ENCODE results near the gene YIPF6. TPM values are rescaled to one million over a fixed set of nuclear protein-coding genes. Genes with fewer than 3 reads are reported as not detected.

YIPF6 gene
- total RNA-seq, 1 experiment from 2014 or later, result 43.3 TPM

- peaks cover 0 to 10% of the 10 kb centered on the region in 2 experiments; a peak in 1 of 4 replicates for H3K4me1 ChIP-seq (ENCODE audit: control insufficient read depth in 1 of 2, insufficient read depth in 2 of 2, low read length in 2 of 2)
- DNase-seq (ENCODE audit: low read depth, low spot score) (no peak), ATAC-seq (no peak)
- H3K4me3 ChIP-seq (replicated peaks in 1 of 2; ENCODE audit: low read depth in 1 of 2, low read length in 2 of 2), result no peak overlapping the region
- no peaks in the 10 kb centered on the region for H3K27me3 ChIP-seq (ENCODE audit: insufficient read depth, low read length)
- H3K36me3 ChIP-seq (ENCODE audit: control insufficient read depth in 1 of 2, insufficient read depth in 2 of 2, low read length in 2 of 2), result peaks cover 4 to 17% of the 10 kb centered on the region in 2 experiments; a peak in 2 of 4 replicates
- H2AFZ ChIP-seq (ENCODE audit: low read depth, low read length, poor library complexity, severe bottlenecking), result no peak overlapping the region
- TF ChIP-seq ZNF274 (IDR thresholded peaks at IDR 0.05; ENCODE audit: low read depth, low read length), result no peak
- TF ChIP-seq CBX3 (IDR thresholded peaks at IDR 0.05; ENCODE audit: low read depth), result no peak
- TF ChIP-seq SRF (IDR thresholded peaks at IDR 0.05; ENCODE audit: low read depth), result no peak
- no peak for TF ChIP-seq CEBPB (IDR thresholded peaks at IDR 0.05; ENCODE audit: low read depth)
- TF ChIP-seq SP1 (IDR thresholded peaks at IDR 0.05; ENCODE audit: low read depth), result no peak
- TF ChIP-seq MAX (IDR thresholded peaks at IDR 0.05), result no peak
- POLR2A ChIA-PET, result interaction anchor here (0.9 kb wide), 1 partner anchor 8 kb away, joined by 3 read pairs; no protein-coding TSS in a partner anchor
- H3K79me2 ChIP-seq (ENCODE audit: insufficient read depth, low read length), result peaks cover 65% of the 10 kb centered on the region
- no peaks in the 10 kb centered on the region for H3K9me3 ChIP-seq (ENCODE audit: control insufficient read depth in 1 of 2, insufficient read depth in 1 of 2, low read depth in 1 of 2, low read length in 2 of 2)
- H3K9ac ChIP-seq (ENCODE audit: low read length), result no peak overlapping the region
- H3K4me2 ChIP-seq (ENCODE audit: low read length), result no peak overlapping the region
- H3K27ac ChIP-seq (ENCODE audit: low read depth, low read length), result no peak overlapping the region
- RAD21 ChIA-PET (ENCODE audit: low non-redundant PET in 1 of 2, low total read pairs in 2 of 2, uncharacterized antibody in 2 of 2, unreplicated experiment in 2 of 2), result no interaction called here
- intact Hi-C loops (cut with micrococcal nuclease), result no loop called here
- CTCF ChIA-PET, result interaction anchor here (0.8 kb wide), 1 partner anchor 202 kb away, joined by 3 read pairs; no protein-coding TSS in a partner anchor
- H4K20me1 ChIP-seq (ENCODE audit: insufficient read depth), result no peaks in the 10 kb centered on the region
- no TSS peak for BruUV-seq (replicated peaks)
- no peaks in the 10 kb centered on the region for H3K9me2 ChIP-seq (ENCODE audit: insufficient read depth)
Measured at GRCh38 chrX:68508799-68509198, 9.9 kb downstream of the YIPF6 start.

- H4K20me1 ChIP-seq (ENCODE audit: insufficient read depth), result no peaks in the 10 kb centered on the region
- no peak overlapping the region for H2AFZ ChIP-seq (ENCODE audit: low read depth, low read length, poor library complexity, severe bottlenecking)
- no peak overlapping the region for H3K4me3 ChIP-seq (replicated peaks in 1 of 2; ENCODE audit: low read depth in 1 of 2, low read length in 2 of 2)
- no peak overlapping the region for H3K9ac ChIP-seq (ENCODE audit: low read length)
- no peak for DNase-seq (ENCODE audit: low read depth, low spot score)
- peak; percentile 67 for TF ChIP-seq RAD21 (IDR thresholded peaks at IDR 0.05; ENCODE audit: low read depth)
- TF ChIP-seq CTCF (IDR thresholded peaks at IDR 0.05 in 2 of 3, conservative IDR thresholded peaks at IDR 0.05 in 1 of 3; ENCODE audit: borderline replicate concordance in 1 of 3, insufficient read depth in 1 of 3, low read depth in 2 of 3, low read length in 2 of 3), result peak; percentile 41 to 63 (median 56); a peak in 5 of 6 replicates
- TF ChIP-seq ELF1 (IDR thresholded peaks at IDR 0.05; ENCODE audit: borderline replicate concordance, low read depth), result no peak
- TF ChIP-seq ZBTB33 (IDR thresholded peaks at IDR 0.05; ENCODE audit: extremely low read depth, insufficient replicate concordance, low read length), result no peak
- TF ChIP-seq EZH2 (IDR thresholded peaks at IDR 0.05), result no peak
- no peak for TF ChIP-seq ZFX (IDR thresholded peaks at IDR 0.05)
- ChIA-PET CTCF (interaction anchor here (1.6 to 1.9 kb wide), 2 partner anchors 200 to 314 kb away, joined by 5 to 11 read pairs; no protein-coding TSS in a partner anchor), RAD21 (ENCODE audit: low non-redundant PET in 1 of 2, low total read pairs in 2 of 2, uncharacterized antibody in 2 of 2, unreplicated experiment in 2 of 2) (no interaction called here), POLR2A (no interaction called here)
- no peaks in the 10 kb centered on the region for H3K4me1 ChIP-seq (ENCODE audit: control insufficient read depth in 1 of 2, insufficient read depth in 2 of 2, low read length in 2 of 2)
- intact Hi-C loops (cut with micrococcal nuclease), result loop anchor here (1.0 to 5.0 kb wide), 2 partner anchors 200 to 296 kb away; no protein-coding TSS in a partner anchor
- H3K27me3 ChIP-seq (ENCODE audit: insufficient read depth, low read length), result no peaks in the 10 kb centered on the region
- BruUV-seq (replicated peaks), result no TSS peak
- peaks cover 44% of the 10 kb centered on the region for H3K79me2 ChIP-seq (ENCODE audit: insufficient read depth, low read length)
- H3K9me3 ChIP-seq (ENCODE audit: control insufficient read depth in 1 of 2, insufficient read depth in 1 of 2, low read depth in 1 of 2, low read length in 2 of 2), result no peaks in the 10 kb centered on the region
- no peak overlapping the region for H3K27ac ChIP-seq (ENCODE audit: low read depth, low read length)
- no peak for ATAC-seq
- H3K4me2 ChIP-seq (ENCODE audit: low read length), result no peak overlapping the region
- H3K9me2 ChIP-seq (ENCODE audit: insufficient read depth), result no peaks in the 10 kb centered on the region
- peaks cover 4 to 17% of the 10 kb centered on the region in 2 experiments; a peak in 2 of 4 replicates for H3K36me3 ChIP-seq (ENCODE audit: control insufficient read depth in 1 of 2, insufficient read depth in 2 of 2, low read length in 2 of 2)
Measured at GRCh38 chrX:68511255-68511654, 12.4 kb downstream of the YIPF6 start.
